Measurements from ENCODE around the gene MCF2L2. TPM values are rescaled to one million over a fixed set of nuclear protein-coding genes. Genes with fewer than 3 reads are reported as not detected.

MCF2L2 gene
- polyA plus RNA-seq, 2 of the 4 experiments (the other 2 are of a cell fraction) = 0.03 to 0.05 TPM

DNA sequence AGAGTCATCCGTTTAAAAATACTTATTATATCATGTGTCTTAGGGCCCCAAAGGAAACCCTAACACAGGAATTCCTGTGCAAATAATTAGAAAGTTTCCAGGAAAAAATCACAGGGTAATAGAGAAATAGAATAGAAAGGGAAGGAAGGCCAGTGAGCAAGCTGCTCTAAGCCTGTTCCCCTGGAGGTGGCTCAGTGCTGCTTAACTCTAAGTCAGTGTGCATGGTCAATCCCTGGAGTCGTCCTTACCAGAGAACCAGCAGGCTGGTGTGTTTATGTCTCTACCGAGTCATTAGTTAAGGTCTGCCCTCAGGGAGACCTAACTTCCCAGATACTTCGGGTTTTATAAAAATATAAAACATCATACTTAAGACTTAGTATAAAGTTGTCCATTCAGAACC is 21.0 kb upstream of the MCF2L2 start:
- H3K9me3 ChIP-seq = peaks cover 4% of the 10 kb centered on the region; the same call in 2 of the 3 replicates
- H3K4me3 ChIP-seq = no peak overlapping the region
- no peak overlapping the region for H3K27ac ChIP-seq
- CTCF ChIA-PET = interaction anchor here (1.4 kb wide), 1 partner anchor 20 kb away, joined by 3 read pairs; no protein-coding TSS in a partner anchor
- ATAC-seq = no peak
- peaks cover 11% of the 10 kb centered on the region; the same call in 2 of the 3 replicates for H3K4me1 ChIP-seq
- POLR2A ChIA-PET = no interaction called here
- TF ChIP-seq HDAC2 (IDR thresholded peaks at IDR 0.05) (no peak), TFCP2L1 (CRISPR knock-in tag; IDR thresholded peaks at IDR 0.05) (no peak), RCOR1 (IDR thresholded peaks at IDR 0.05; ENCODE audit: low read depth, low read length) (no peak), HEYL (CRISPR knock-in tag; IDR thresholded peaks at IDR 0.05) (no peak), CEBPB (IDR thresholded peaks at IDR 0.05) (no peak), NPAS2 (CRISPR knock-in tag; IDR thresholded peaks at IDR 0.05; ENCODE audit: borderline replicate concordance) (no peak), RAD21 (conservative IDR thresholded peaks at IDR 0.05 in 1 of 2, IDR thresholded peaks at IDR 0.05 in 1 of 2) (no peak), EHMT2 (IDR thresholded peaks at IDR 0.05; ENCODE audit: low read depth) (no peak), BHLHE40 (IDR thresholded peaks at IDR 0.05; ENCODE audit: low read depth, low read length) (no peak), HOXA7 (CRISPR knock-in tag; IDR thresholded peaks at IDR 0.05) (no peak), HOXB5 (CRISPR knock-in tag; IDR thresholded peaks at IDR 0.05) (no peak), JUN (IDR thresholded peaks at IDR 0.05) (no peak), NFE2L2 (conservative IDR thresholded peaks at IDR 0.05; ENCODE audit: low read length) (no peak), SMC3 (IDR thresholded peaks at IDR 0.05) (no peak)
- TF ChIP-seq, protein P1, sequence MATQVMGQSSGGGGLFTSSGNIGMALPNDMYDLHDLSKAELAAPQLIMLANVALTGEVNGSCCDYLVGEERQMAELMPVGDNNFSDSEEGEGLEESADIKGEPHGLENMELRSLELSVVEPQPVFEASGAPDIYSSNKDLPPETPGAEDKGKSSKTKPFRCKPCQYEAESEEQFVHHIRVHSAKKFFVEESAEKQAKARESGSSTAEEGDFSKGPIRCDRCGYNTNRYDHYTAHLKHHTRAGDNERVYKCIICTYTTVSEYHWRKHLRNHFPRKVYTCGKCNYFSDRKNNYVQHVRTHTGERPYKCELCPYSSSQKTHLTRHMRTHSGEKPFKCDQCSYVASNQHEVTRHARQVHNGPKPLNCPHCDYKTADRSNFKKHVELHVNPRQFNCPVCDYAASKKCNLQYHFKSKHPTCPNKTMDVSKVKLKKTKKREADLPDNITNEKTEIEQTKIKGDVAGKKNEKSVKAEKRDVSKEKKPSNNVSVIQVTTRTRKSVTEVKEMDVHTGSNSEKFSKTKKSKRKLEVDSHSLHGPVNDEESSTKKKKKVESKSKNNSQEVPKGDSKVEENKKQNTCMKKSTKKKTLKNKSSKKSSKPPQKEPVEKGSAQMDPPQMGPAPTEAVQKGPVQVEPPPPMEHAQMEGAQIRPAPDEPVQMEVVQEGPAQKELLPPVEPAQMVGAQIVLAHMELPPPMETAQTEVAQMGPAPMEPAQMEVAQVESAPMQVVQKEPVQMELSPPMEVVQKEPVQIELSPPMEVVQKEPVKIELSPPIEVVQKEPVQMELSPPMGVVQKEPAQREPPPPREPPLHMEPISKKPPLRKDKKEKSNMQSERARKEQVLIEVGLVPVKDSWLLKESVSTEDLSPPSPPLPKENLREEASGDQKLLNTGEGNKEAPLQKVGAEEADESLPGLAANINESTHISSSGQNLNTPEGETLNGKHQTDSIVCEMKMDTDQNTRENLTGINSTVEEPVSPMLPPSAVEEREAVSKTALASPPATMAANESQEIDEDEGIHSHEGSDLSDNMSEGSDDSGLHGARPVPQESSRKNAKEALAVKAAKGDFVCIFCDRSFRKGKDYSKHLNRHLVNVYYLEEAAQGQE (IDR thresholded peaks at IDR 0.05) = no peak
- TF ChIP-seq, protein P2, sequence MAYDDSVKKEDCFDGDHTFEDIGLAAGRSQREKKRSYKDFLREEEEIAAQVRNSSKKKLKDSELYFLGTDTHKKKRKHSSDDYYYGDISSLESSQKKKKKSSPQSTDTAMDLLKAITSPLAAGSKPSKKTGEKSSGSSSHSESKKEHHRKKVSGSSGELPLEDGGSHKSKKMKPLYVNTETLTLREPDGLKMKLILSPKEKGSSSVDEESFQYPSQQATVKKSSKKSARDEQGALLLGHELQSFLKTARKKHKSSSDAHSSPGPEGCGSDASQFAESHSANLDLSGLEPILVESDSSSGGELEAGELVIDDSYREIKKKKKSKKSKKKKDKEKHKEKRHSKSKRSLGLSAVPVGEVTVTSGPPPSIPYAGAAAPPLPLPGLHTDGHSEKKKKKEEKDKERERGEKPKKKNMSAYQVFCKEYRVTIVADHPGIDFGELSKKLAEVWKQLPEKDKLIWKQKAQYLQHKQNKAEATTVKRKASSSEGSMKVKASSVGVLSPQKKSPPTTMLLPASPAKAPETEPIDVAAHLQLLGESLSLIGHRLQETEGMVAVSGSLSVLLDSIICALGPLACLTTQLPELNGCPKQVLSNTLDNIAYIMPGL (CRISPR knock-in tag; IDR thresholded peaks at IDR 0.05; ENCODE audit: borderline replicate concordance) = no peak
- TF ChIP-seq, protein P3, sequence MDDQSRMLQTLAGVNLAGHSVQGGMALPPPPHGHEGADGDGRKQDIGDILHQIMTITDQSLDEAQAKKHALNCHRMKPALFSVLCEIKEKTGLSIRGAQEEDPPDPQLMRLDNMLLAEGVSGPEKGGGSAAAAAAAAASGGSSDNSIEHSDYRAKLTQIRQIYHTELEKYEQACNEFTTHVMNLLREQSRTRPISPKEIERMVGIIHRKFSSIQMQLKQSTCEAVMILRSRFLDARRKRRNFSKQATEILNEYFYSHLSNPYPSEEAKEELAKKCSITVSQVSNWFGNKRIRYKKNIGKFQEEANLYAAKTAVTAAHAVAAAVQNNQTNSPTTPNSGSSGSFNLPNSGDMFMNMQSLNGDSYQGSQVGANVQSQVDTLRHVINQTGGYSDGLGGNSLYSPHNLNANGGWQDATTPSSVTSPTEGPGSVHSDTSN (IDR thresholded peaks at IDR 0.05) = no peak
- H3K4me2 ChIP-seq = no peak overlapping the region
- no peak for DNase-seq (ENCODE audit: low read depth in 1 of 2, low spot score in 1 of 2)
- 65% methylated on average over 4 of the region's 4 CpGs for WGBS (ENCODE audit: missing lambda C conversion rate)
- FAIRE-seq = no peak

DNA sequence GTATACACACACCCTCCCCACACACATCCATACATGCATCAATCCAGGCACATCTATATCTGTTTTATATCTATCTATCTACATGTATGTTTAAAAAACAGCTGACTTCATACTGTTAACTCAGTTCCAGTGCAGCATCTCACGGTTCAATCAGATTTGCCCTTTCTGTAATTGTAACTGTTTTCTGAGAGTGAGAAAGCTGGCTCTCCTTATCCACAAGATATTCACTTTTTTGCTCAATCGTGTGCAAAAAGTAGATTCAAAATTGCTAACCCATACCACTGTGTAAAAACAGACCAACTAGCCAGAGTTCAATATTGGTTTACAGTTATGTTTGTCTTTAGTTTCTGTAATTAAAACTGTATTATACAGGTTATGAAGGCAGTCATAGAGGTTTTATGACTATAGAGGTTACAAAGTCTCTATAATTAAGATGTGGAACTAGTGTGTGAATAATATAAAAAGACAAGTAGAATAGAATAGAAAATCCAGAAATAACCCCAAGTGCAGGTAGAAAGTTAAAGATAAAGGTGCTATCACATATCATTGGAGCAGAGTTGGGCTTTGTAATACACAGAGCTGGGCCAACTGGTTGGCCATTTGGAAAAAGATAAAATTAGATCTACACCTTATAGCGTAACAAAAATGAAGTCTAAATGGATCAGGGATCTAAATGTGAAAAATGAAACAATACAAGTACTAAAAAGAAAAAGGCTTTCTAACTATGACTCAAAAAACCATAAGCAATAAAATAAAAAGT is 20.1 kb upstream of the MCF2L2 start:
- FAIRE-seq = no peak

More for the DNA sequence above, 20.1 kb upstream of the MCF2L2 start:
- H3K9me3 ChIP-seq = peaks cover 12% of the 10 kb centered on the region
- ATAC-seq (no peak), DNase-seq (ENCODE audit: low read depth in 1 of 2, low spot score in 1 of 2) (no peak)
- peaks cover 10% of the 10 kb centered on the region; the same call in 2 of the 3 replicates for H3K4me1 ChIP-seq
- H3K4me3 ChIP-seq = peak overlapping the region; percentile 65
- peak overlapping the region; percentile 73 for H3K4me2 ChIP-seq
- CTCF ChIA-PET = interaction anchor here (1.4 kb wide), 1 partner anchor 21 kb away, joined by 3 read pairs; no protein-coding TSS in a partner anchor
- 91% methylated on average over 3 of the region's 3 CpGs for WGBS (ENCODE audit: missing lambda C conversion rate)
- POLR2A ChIA-PET = no interaction called here
- TF ChIP-seq EHF (CRISPR knock-in tag; IDR thresholded peaks at IDR 0.05) = no peak
- H3K27ac ChIP-seq = peak overlapping the region in 1 of 2 experiments; percentile 93; a peak in 3 of 6 replicates
